ENCODE data around the gene RFXAP.

The RFXAP gene

DNA sequence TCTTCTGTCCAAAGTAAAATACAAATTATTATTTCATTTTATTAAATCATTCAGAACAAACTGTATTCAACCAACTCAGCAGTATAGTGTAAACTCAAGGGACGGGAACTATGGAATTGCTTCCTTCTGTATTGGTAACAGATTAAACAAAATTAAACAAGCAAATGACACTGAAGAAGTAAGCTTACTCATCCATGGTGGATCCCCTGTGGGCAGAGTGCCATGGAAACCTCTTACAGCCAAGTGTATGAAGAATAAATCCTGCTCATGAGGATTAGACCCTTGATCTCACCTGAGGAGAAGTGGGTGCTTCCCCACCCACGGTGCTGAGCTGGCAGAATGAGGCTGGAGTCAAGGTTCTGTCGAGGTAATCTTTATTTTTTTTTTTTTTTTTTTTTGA, 18.0 kb upstream of the RFXAP start:
- Histone ChIP-seq H3K9me3 (ENCODE audit: control insufficient read depth, insufficient read depth, low read length) (no peaks in the 10 kb centered on the region), H3K36me3 (ENCODE audit: control insufficient read depth, low read length) (no peaks in the 10 kb centered on the region), H3K4me3 (ENCODE audit: low read length) (no peak overlapping the region), H3K27me3 (ENCODE audit: control insufficient read depth, low read length) (peaks cover 3% of the 10 kb centered on the region; the same call in 1 of the 2 replicates), H3K79me2 (ENCODE audit: control insufficient read depth, low read length) (no peaks in the 10 kb centered on the region), H4K20me1 (ENCODE audit: control insufficient read depth, insufficient read depth, low read depth, low read length) (no peaks in the 10 kb centered on the region), H3K9me2 (replicated peaks; ENCODE audit: control insufficient read depth, low read length) (no peaks in the 10 kb centered on the region), H3K4me1 (ENCODE audit: control insufficient read depth, low read length) (peaks cover 11% of the 10 kb centered on the region), H3K4me2 (ENCODE audit: low read length) (no peak overlapping the region), H3K27ac (ENCODE audit: low read depth, low read length) (no peak overlapping the region), H3F3A (ENCODE audit: control insufficient read depth, insufficient read depth) (no peaks in the 10 kb centered on the region)
- no peak for TF ChIP-seq EZH2phosphoT487 (IDR thresholded peaks at IDR 0.05; ENCODE audit: borderline replicate concordance, low read length)
- TF ChIP-seq, protein P1, sequence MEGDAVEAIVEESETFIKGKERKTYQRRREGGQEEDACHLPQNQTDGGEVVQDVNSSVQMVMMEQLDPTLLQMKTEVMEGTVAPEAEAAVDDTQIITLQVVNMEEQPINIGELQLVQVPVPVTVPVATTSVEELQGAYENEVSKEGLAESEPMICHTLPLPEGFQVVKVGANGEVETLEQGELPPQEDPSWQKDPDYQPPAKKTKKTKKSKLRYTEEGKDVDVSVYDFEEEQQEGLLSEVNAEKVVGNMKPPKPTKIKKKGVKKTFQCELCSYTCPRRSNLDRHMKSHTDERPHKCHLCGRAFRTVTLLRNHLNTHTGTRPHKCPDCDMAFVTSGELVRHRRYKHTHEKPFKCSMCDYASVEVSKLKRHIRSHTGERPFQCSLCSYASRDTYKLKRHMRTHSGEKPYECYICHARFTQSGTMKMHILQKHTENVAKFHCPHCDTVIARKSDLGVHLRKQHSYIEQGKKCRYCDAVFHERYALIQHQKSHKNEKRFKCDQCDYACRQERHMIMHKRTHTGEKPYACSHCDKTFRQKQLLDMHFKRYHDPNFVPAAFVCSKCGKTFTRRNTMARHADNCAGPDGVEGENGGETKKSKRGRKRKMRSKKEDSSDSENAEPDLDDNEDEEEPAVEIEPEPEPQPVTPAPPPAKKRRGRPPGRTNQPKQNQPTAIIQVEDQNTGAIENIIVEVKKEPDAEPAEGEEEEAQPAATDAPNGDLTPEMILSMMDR (IDR thresholded peaks at IDR 0.05; ENCODE audit: low read depth, low read length, poor library complexity, severe bottlenecking), result no peak

DNA sequence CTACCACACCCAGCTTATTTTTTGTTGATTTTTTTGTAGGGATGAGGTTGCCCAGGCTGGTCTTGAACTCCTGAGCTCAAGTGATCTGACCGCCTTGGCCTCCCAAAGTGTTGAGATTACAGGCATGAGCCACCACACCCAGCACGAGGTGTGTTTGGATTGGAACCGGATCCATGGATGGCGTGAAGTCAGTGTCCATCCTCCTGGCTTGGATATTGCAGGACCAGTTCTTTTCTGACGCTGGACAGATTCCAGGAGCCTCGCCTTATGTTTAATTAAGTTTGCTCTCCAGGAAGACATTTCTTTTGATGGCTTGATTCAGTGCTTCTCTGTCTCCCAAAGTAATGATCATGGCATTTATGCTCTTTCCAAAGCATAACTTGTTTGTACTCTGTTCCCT, 14.4 kb upstream of the RFXAP start:
- no peak overlapping the region for H3K4me2 ChIP-seq (ENCODE audit: low read length)
- H3K4me3 ChIP-seq (ENCODE audit: low read length), result no peak overlapping the region
- H3F3A ChIP-seq (ENCODE audit: control insufficient read depth, insufficient read depth), result 0 out of 2 replicates have a peak, but pooled peaks cover 2% of the 10 kb centered on the region
- H3K9me2 ChIP-seq (replicated peaks; ENCODE audit: control insufficient read depth, low read length), result no peaks in the 10 kb centered on the region
- H3K9me3 ChIP-seq (ENCODE audit: control insufficient read depth, insufficient read depth, low read length), result no peaks in the 10 kb centered on the region
- H3K79me2 ChIP-seq (ENCODE audit: control insufficient read depth, low read length), result no peaks in the 10 kb centered on the region
- peaks cover 19% of the 10 kb centered on the region for H3K4me1 ChIP-seq (ENCODE audit: control insufficient read depth, low read length)
- H4K20me1 ChIP-seq (ENCODE audit: control insufficient read depth, insufficient read depth, low read depth, low read length), result no peaks in the 10 kb centered on the region
- H3K36me3 ChIP-seq (ENCODE audit: control insufficient read depth, low read length), result no peaks in the 10 kb centered on the region
- H3K27me3 ChIP-seq (ENCODE audit: control insufficient read depth, low read length), result no peaks in the 10 kb centered on the region
- H3K27ac ChIP-seq (ENCODE audit: low read depth, low read length), result no peak overlapping the region
- no peak for TF ChIP-seq EZH2phosphoT487 (IDR thresholded peaks at IDR 0.05; ENCODE audit: borderline replicate concordance, low read length)
- TF ChIP-seq, protein P1 (IDR thresholded peaks at IDR 0.05; ENCODE audit: low read depth, low read length, poor library complexity, severe bottlenecking), result no peak

DNA sequence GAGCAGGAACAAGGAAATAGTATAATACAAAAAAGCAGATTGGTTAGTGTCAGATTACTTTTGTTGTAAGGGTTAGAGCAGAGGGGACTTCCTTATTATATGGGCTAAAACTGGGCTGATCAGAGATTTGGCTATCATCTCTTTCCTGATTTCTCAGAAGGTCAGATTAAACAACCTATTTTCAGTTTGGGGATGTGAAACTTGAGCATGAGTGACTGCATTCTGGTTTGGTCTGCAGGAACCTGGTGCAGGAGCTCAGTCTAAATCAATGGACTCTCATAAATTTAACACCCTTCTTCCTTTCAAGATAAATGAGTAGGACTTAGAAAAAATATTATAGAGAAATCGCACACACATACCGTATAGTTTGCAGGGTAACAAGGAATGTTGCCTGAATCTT, 12.9 kb upstream of the RFXAP start:
- Histone ChIP-seq H3F3A (ENCODE audit: control insufficient read depth, insufficient read depth) (0 out of 2 replicates have a peak, but pooled peaks cover 2% of the 10 kb centered on the region), H3K9me2 (replicated peaks; ENCODE audit: control insufficient read depth, low read length) (no peaks in the 10 kb centered on the region), H3K4me3 (ENCODE audit: low read length) (peak overlapping the region; percentile 39), H3K36me3 (ENCODE audit: control insufficient read depth, low read length) (no peaks in the 10 kb centered on the region), H3K27ac (ENCODE audit: low read depth, low read length) (0 out of 2 replicates have a peak overlapping the region, but pooled peaks have one; percentile 9), H3K9me3 (ENCODE audit: control insufficient read depth, insufficient read depth, low read length) (no peaks in the 10 kb centered on the region), H3K4me2 (ENCODE audit: low read length) (peak overlapping the region; percentile 59), H3K79me2 (ENCODE audit: control insufficient read depth, low read length) (no peaks in the 10 kb centered on the region), H4K20me1 (ENCODE audit: control insufficient read depth, insufficient read depth, low read depth, low read length) (no peaks in the 10 kb centered on the region), H3K4me1 (ENCODE audit: control insufficient read depth, low read length) (peaks cover 19% of the 10 kb centered on the region), H3K27me3 (ENCODE audit: control insufficient read depth, low read length) (no peaks in the 10 kb centered on the region)
- TF ChIP-seq EZH2phosphoT487 (IDR thresholded peaks at IDR 0.05; ENCODE audit: borderline replicate concordance, low read length), result no peak
- TF ChIP-seq, protein P1 (IDR thresholded peaks at IDR 0.05; ENCODE audit: low read depth, low read length, poor library complexity, severe bottlenecking), result no peak
